GM18909 (cell line): ENCODE measurements around the gene CACNA1C.

Experiments used
- ATAC-seq: cut with Tn5 transposase; IDR thresholded peaks from one replicate; pipeline ENCODE4 v1.9.1; 2021; ENCODE audit warnings: mild to moderate bottlenecking; ENCODE audit not compliant: unreplicated experiment, poor library complexity

The CACNA1C gene

DNA sequence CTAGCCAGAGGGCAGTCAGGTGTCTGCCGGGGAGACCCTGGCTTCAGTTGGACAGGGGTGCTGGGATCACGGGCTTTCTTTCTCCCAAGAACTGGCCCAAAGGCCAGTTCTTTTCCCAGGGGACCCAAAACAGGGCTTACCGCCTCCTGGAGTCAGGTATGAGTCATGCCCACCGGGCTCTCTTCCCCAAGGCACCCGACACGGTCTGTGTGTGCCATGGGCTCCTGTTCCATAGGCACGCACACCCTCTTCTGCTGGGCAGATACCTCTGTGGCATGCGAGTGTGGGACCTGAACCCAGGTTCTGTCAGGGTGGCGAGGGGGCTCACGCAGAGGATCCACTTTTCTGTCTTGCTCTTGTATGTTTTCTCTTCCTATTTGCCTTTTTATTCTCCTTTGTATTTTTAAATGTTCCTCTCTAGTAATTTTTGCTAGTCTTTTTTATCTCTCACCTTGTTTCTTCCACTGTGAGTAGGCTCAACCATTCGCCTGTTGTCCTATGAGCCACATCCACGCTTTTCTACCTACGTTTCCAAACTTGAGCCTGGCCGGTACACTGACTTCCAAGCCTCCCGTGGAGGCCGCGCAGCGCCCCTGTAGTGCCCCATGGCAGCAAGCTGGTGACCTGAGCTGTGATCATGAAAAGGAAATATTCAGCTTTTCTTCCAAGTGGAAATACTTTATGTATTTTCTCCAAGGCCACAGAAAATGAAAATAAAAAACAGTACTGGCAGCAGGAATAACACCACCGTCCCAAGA is 362.2 kb downstream of the CACNA1C start:
- no peak for ATAC-seq

DNA sequence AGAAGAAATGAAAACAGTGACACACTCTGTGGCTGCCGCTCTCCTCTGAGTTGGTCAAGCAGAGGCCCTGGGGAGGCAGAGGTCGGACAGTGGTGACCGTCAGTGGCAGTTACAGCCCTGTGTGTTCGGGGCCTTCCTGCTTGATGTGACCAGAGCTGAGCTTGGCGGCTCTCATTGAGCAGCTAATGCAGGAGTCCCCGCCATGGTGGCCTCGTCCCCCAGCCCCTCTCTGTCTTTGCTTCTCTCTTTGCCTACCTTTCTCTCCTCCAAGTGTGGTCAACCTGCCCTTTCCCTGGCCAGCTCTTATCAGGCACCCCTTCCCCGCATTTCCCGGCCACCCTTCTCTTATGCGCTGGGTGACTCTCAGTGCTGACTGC is 362.8 kb downstream of the CACNA1C start:
- no peak for ATAC-seq

DNA sequence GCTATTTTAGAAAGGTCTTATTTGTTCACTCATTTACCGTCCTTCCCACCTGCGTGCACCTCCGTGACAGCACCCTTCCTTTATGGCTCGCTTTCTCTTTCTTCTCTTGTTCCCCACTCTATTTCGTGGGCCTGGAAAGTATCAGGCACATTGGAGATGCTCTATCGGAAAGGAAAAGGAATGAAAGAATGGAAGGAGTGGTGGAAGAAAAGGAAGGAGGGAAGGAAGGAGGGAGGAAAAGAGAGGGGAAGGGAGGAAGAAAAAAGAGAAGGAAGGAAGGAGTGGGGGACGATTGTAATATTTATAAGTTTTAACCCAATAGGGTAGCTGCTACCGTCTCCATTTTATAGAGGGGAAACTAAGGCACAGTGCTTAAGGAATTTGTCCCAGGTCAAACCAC is 363.4 kb downstream of the CACNA1C start:
- no peak for ATAC-seq

DNA sequence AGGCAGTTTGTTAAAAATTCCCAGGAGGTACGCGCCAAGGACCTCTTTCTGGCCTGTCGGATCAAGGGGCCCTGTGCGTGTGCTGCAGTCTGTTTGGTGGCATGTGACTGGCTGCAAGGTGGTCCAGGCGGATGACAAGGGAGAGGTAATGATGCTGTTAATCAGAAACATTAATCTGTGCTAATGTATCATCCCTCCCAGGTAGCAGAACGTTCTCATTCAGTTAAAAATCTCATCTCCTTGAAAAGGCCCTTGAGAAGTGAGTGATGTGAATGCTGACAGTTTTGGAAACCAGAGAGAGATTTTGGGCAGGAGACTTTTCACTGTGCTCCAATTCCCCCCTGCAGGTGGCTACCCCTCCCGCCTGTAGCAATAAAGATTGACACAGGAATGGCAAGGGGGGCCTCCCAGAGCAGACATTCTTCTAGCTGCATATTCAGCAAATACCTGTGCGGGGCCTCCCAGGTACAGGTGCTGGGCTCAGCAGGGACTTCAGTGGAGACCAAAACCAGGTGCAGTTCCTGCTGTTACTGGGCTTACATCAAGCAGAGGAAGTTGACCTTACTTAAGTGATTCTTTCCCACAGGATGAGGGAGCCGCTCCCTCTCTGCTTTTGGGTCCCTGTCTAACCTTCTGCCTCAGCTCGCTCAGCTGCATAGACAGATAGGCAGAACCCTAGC is 364.8 kb downstream of the CACNA1C start:
- no peak for ATAC-seq

DNA sequence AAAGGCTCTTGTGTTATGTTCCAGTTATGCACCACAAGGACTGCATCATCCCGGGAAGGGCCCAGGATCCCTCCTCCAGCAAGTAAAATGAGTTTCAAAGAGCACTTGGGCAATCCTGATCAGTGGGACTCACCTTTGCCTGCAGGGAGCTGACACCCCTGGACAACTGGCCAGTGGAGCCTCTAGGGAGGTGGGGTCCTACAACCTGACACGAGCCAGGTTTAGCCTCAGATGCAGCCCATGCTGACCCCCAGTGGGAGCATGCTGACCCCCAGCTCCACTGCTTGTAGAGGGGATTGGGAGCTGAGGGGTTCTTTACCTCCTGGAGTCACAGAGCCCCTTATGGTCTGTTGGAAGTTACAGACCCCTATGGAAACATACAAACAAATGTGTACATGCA is 365.8 kb downstream of the CACNA1C start:
- ATAC-seq = no peak

DNA sequence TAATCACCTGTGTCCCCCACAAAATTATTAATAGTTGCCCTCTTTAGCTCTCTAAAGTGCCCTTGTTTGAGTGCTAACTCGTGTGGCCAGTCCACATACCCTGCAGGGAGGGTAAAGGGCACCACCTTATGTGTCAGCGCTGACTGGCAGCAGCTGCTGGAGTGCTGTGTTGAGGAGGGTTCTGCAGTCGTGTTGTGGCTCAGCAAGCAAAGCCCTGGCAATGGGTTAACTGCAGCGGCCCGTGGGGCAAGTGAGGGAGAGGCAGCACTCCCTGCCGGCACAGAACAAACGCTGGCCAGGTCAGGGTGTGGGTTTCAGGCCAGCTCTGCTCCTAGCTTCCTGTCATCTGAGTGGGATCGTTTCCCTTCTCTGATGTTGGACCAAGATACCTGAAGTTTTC is 369.8 kb downstream of the CACNA1C start:
- ATAC-seq = no peak

DNA sequence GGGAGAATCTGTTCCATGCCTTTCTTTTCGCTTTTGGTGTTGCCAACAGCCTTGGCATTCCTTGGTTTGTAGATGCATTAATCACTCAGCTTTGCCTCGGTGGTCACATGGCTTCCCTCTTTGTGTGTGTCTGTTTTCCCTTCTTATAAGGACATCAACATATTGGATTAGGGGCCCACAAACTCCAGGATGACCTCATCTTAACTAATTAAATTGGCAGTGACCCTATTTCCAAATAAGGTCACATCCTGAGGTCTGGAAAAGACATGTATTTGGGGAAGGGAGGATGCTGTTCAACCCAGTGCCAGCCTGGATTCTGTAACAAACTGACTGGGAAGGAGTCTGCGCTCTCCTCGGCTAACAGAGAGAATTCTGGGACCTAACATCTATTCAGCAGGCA is 376.2 kb downstream of the CACNA1C start:
- no peak for ATAC-seq

DNA sequence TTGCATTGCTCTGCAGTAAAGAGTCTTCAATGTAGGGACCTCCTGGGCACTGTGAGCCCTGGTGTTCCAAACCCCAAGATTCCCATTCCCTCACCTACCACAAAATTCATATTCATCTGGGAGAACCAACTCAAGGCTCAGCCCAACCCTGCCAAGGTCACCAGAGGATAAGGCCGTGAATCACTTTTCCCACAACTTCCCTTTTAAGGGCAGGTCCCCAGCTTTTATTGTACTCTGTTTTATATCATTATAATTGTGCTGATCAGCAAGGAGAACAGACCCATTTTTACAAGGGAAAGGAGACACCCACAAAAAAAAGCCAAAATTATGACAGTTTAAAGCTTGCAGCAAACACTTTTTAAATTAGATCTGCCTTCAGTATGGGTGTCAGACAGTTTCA is 379.0 kb downstream of the CACNA1C start:
- ATAC-seq = no peak

DNA sequence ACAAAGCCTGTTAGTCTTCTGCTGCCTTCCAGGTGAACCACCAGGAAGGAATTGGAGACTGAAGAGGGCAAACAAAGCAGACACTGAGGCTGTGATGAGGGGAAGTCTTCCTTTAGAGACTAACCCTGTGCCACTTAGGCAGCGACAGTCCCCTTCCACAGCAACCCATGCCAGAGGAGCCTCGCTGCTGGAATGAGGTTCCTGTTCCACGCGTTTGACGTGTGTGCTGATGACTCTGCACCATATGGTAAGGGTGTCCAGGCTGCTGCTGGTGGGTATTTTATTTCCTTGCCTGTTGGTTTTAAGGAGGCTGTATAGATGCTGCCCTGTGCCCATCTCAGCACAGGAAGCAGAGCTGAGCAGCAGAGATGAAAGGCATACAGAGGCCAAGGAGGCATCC is 380.1 kb downstream of the CACNA1C start:
- no peak for ATAC-seq

DNA sequence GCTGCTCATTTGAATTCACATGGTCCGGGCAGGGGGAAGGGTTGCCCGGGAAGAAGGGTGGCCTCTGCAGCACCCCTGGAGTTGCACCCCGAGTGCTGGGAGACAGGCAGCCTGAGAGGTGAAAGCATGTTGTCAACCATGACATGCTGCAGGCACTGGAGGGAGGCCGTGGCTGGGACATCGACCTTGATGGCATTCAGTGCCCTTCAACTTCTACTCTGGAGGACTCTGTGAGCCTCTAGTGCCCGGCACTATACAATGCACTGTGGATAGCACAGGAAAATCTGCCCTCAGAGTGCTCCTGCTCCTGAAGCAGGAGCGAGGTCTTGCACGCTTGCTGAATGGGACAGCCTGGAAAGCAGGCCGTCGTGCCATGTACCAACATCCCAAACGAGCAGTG is 382.7 kb downstream of the CACNA1C start:
- no peak for ATAC-seq

DNA sequence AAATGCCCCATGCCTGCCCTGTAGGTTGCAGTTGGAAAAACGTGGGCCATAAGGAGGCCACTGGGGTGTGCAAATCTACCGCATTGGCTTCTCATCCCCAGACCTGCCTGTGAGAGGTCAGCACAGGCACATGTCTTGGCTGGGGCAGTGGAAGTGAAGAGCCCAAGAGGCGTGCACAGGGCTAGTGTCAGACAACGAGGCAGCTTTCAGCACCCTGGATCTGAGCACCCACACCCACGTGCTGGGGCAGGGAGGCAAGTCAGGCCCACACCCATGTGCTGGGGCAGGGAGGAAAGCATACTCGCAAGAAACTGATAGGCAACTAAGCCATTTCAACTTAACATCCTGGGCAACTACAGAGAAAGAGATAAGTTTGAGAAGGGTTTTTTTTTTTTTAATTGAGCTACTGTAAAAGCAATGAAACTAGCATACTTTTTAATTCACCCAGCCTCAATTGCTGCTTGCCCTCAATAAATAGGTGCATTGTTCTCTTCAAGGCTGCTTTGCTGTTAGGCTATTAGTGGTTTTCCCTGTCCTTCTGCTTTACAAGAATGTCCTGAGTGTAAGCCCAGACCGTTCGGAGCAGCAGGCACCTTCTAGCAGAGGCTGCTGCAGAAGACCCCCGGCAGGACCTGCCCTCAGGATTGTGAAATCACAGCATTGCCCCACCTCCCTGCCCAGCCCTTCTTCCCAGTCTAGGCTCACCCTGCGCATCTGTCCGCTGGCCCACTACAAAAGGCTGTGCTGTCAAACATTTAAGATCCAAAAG is 386.7 kb downstream of the CACNA1C start:
- no peak for ATAC-seq

DNA sequence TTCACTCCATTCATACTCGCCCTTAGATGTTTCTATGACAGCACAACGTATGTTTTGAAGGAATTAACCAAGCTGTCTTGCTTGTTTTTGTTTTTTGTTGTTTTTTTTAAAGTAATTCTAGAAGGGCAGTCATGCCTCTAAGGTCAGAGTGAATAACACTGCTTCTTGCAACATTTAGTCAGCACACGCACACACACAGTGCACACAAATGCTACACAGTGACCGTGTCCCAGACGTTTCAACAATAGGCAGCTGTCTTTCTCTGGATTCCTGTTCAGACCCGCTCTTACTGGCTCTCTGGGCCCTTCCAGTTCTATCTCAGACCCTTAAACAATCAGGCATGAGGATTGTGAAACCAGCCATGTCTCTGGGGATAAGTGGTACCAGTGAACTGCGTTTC is 391.0 kb downstream of the CACNA1C start:
- ATAC-seq = no peak

DNA sequence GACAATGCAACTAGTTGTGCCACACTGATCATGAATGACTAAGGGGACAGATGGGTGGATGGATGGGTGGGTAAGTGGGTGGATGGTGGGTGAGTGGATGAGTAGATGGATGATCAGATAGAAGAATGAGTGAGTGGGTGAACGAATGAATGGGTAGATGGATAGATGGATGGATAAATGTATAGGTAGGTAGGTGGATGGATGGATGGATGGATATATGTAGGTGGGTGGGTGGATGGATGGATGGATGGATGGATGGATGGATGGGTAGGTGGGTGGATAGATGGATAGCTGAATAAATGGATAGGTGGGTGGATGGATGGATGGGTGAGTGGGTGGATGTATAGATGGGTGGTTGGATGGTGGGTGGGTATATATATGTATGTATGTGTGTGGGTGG is 393.2 kb downstream of the CACNA1C start:
- ATAC-seq = no peak

DNA sequence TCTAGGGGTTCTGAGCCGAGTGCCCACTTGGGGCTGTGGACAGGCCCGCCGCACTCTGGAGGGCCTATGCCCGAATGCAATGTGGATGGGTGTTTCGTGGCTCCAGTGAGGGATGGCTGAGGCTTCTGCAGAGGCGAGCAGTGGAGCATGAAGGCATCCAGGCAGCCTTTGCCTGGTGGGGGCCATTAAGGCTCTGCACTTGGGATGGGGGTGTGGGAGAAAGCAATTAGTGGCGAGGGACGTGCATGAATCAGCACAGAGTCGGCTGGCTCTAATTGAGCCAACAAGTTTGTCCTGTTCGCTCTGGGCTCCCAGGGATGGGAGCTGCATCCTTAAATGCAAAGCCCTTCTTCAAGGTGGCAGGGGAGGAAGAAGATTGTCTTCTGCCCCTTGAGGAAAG is 395.1 kb downstream of the CACNA1C start:
- no peak for ATAC-seq

DNA sequence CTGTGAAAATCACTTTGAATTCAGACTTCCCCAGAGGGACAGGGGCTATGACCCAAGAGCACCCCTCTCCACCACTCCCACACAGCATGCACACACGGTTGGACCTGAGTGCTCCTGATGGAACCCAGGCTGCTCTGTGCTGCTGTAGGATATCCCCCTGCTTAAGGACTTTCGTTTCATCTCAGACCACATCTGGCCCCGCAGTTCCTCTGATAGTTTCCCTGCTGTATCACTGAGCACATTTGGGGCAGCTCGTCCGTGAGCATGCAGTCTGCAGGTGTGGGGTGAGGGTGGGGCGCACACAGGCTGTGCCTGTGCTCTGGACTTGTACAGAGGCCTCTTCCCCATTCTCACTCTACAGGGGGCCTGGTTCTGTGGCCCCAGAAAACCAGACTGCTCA is 396.8 kb downstream of the CACNA1C start:
- no peak for ATAC-seq

DNA sequence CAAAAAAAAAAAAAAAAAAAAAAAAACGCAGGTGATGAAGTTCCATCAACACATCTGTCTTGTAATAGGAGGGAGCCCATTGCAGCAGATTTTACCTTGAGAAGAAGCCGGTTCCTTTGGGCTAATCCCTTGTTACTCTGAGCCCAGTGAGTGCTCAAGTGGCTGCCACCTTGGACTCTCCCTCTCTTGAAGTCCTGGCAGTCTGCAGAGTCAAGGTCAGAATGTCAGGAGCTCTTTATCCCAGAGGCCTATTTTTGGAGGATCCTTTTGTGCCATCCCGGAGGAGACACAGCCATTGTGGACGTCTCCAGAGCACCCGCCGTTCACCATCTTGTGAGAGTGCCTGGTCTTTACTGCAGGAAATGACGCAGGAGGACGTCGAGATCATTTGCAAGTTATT is 397.8 kb downstream of the CACNA1C start:
- ATAC-seq = no peak

DNA sequence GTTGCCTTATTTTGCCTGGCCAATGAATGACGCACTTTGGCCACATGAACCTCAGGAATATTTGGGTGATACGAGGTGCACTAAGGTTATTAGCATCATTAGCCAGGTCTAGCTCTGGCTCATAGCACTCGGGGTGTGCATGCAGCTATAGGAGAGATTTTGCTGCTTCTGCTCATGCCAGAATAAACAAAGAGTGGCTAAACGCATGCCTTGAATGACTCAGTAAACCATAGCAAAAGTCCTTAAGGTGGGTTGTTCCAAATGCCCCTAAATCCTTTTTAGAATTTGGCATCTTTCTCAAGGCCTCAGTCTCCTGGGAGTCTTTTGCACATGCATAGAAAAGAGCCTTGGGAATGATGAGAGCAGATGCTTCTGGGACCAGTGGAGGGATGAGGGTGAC is 398.2 kb downstream of the CACNA1C start:
- ATAC-seq = no peak

DNA sequence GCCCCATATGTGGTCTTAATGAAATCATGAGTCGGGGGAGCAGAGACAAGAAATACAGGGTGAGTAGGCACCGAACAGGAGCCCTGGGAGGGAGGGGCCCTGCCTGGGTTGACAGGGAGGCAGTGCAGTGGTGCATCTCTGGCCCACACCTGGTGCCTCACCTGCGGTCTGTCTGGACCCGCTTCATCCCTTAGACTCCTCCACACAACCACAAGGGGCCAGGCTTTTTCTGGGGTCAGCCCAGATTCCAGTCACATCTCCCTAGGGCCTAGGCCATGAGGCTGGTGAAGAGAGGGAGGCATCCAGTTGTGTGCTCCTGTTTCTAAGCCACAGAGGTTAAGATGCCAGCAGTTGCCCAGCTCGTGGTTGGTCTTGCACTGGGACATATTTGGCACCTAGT is 398.7 kb downstream of the CACNA1C start:
- no peak for ATAC-seq

DNA sequence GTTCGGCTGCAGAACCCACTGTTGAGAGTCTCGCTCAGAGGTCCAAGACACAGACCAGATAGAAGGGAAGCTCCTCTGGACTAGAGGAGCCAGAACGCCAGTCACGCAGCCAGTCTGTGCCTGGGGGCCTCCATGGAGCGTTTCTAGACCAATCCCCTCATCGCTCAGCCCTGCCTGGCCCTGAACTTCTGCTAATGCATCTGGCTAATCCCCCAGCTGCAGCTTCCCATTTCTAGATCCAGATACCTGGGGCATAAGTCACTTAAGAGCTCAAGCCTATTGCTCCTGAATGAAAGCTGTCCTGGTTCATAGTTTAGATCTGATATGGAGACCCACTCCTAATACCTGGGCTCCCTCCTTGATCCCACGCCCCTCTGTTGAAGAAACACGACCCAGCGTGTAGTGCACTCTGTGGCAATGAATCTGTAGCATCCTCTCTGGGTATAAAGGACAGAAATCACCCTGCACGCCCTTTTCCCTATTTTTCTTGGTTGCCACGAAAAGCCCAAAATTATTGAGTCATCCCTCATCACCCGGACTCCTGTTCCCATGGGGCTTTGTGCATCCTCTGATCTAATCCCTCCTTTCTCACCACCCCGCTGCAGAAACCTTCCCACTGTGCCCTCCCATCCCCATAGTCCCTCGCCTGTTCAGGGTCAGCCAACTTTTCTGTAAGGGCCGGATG is 400.4 kb downstream of the CACNA1C start:
- no peak for ATAC-seq

DNA sequence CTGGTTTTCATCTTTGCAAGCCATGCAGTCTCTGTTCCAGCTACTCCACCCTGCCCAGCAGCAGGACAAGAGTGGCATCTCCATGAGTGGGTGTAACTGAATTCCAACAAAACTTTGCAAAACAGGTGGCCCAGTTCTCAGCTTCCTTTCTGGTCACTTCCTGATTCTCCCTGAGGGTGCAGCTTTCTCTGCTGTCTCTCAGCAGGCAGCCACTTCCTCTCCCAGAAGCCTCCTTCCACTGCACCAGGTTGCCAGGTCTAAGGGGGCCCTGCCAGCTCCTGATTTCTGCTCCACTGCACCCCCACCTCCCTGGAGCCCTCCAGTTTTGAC is 400.9 kb downstream of the CACNA1C start:
- no peak for ATAC-seq

DNA sequence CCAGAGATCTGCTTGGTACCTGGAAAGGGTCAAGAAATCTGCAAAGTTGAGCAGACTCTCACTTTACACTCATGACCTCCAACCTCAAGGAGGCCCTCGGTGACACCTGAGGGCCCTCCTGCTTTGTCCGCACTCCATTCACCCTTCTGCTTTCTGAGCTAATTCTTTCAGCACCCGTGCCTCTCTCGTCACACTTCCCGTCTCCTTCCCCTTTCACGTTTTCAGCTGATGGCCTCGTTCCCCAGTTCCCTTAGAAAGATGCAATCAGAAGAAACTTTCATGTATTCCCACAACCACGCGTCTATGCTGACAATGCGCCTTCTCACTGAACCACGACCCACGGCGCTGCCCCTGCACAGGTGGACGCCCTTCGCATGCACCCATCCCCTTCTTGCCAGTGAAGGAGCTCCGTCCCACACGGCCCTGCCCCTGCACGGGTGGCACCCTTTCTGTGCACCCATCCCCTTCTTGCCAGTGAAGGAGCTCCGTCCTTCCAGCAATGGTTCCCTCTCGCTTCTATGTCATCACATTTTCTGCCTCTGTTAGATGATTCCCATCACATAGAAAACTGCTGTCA is 401.9 kb downstream of the CACNA1C start:
- ATAC-seq = no peak
